ENCODE data around the gene SMPDL3A.

Gene SMPDL3A

GRCh38 chr6:122817358-122817757 lies 28.3 kb downstream of the SMPDL3A start:
- no peak overlapping the region for H4K91ac ChIP-seq (ENCODE audit: low read depth, low read length, poor library complexity)
- H3K9ac ChIP-seq (ENCODE audit: low read depth, low read length, poor library complexity), result no peak overlapping the region
- no peaks in the 10 kb centered on the region for H3K27me3 ChIP-seq (ENCODE audit: control insufficient read depth in 3 of 3, insufficient read depth in 3 of 3, low read depth in 1 of 3, low read length in 3 of 3)
- H3K4me1 ChIP-seq (ENCODE audit: control insufficient read depth in 2 of 2, insufficient read depth in 1 of 2, low read depth in 1 of 2, low read length in 2 of 2), result peaks cover 0 to 2% of the 10 kb centered on the region in 2 donors
- peak overlapping the region; percentile 9 for H2AFZ ChIP-seq (ENCODE audit: low read length)
- H3K4me2 ChIP-seq (ENCODE audit: insufficient read depth, low read length, poor library complexity, severe bottlenecking), result no peak overlapping the region
- H3K18ac ChIP-seq (ENCODE audit: low read length), result no peak overlapping the region
- no peak overlapping the region for H3K23ac ChIP-seq (ENCODE audit: low read depth, low read length, poor library complexity)
- H3K4ac ChIP-seq (ENCODE audit: low read length), result no peak overlapping the region
- no peaks in the 10 kb centered on the region for H3K36me3 ChIP-seq (replicated peaks in 1 of 2; ENCODE audit: control insufficient read depth in 2 of 2, insufficient read depth in 2 of 2, low read length in 2 of 2)
- no peaks in the 10 kb centered on the region for H3K9me3 ChIP-seq (replicated peaks in 1 of 2; ENCODE audit: control insufficient read depth in 2 of 2, insufficient read depth in 1 of 2, low read depth in 1 of 2, low read length in 2 of 2)
- no peak overlapping the region for H2BK12ac ChIP-seq (ENCODE audit: low read length)
- H2BK120ac ChIP-seq (ENCODE audit: low read depth, low read length), result no peak overlapping the region
- no peak overlapping the region for H3K4me3 ChIP-seq (ENCODE audit: low read length in 2 of 2)
- no peak overlapping the region for H4K8ac ChIP-seq (ENCODE audit: low read depth, low read length)
- H2AK5ac ChIP-seq (ENCODE audit: low read depth, low read length), result no peak overlapping the region
- H3K27ac ChIP-seq (replicated peaks; ENCODE audit: low read length), result no peak overlapping the region
- H3K14ac ChIP-seq (ENCODE audit: low read length), result no peak overlapping the region
- DNase-seq (ENCODE audit: low spot score), result no peak
- no peaks in the 10 kb centered on the region for H3K79me1 ChIP-seq (ENCODE audit: low read depth, low read length)
- no CpG with 5 or more reads among the region's 2 CpGs for WGBS, 2 donors (ENCODE audit: extremely low coverage in 2 of 2, insufficient read length in 2 of 2, insufficient replicate concordance in 1 of 2)
- no peak overlapping the region for H2BK15ac ChIP-seq (ENCODE audit: low read length)
- no peak overlapping the region for H2BK5ac ChIP-seq (ENCODE audit: low read length)

- H3K9me3 ChIP-seq (replicated peaks in 1 of 2; ENCODE audit: control insufficient read depth in 2 of 2, insufficient read depth in 1 of 2, low read depth in 1 of 2, low read length in 2 of 2), result no peaks in the 10 kb centered on the region
- no peak overlapping the region for H3K9ac ChIP-seq (ENCODE audit: low read depth, low read length, poor library complexity)
- no peak overlapping the region for H3K23ac ChIP-seq (ENCODE audit: low read depth, low read length, poor library complexity)
- H4K91ac ChIP-seq (ENCODE audit: low read depth, low read length, poor library complexity), result no peak overlapping the region
- H3K4me1 ChIP-seq (ENCODE audit: control insufficient read depth in 2 of 2, insufficient read depth in 1 of 2, low read depth in 1 of 2, low read length in 2 of 2), result peaks cover 0 to 2% of the 10 kb centered on the region in 2 donors
- no peak overlapping the region for H3K14ac ChIP-seq (ENCODE audit: low read length)
- H3K18ac ChIP-seq (ENCODE audit: low read length), result no peak overlapping the region
- no peaks in the 10 kb centered on the region for H3K27me3 ChIP-seq (ENCODE audit: control insufficient read depth in 3 of 3, insufficient read depth in 3 of 3, low read depth in 1 of 3, low read length in 3 of 3)
- H4K8ac ChIP-seq (ENCODE audit: low read depth, low read length), result no peak overlapping the region
- H2BK15ac ChIP-seq (ENCODE audit: low read length), result no peak overlapping the region
- H2BK120ac ChIP-seq (ENCODE audit: low read depth, low read length), result no peak overlapping the region
- H3K4ac ChIP-seq (ENCODE audit: low read length), result no peak overlapping the region
- WGBS, 2 donors (ENCODE audit: extremely low coverage in 2 of 2, insufficient read length in 2 of 2, insufficient replicate concordance in 1 of 2), result no CpG with 5 or more reads among the region's 4 CpGs
- no peak overlapping the region for H3K4me3 ChIP-seq (ENCODE audit: low read length in 2 of 2)
- no peaks in the 10 kb centered on the region for H3K36me3 ChIP-seq (replicated peaks in 1 of 2; ENCODE audit: control insufficient read depth in 2 of 2, insufficient read depth in 2 of 2, low read length in 2 of 2)
- no peak overlapping the region for H2BK5ac ChIP-seq (ENCODE audit: low read length)
- no peak overlapping the region for H3K27ac ChIP-seq (replicated peaks; ENCODE audit: low read length)
- no peak overlapping the region for H2BK12ac ChIP-seq (ENCODE audit: low read length)
- no peak overlapping the region for H2AFZ ChIP-seq (ENCODE audit: low read length)
- H2AK5ac ChIP-seq (ENCODE audit: low read depth, low read length), result no peak overlapping the region
- H3K79me1 ChIP-seq (ENCODE audit: low read depth, low read length), result no peaks in the 10 kb centered on the region
- no peak for DNase-seq (ENCODE audit: low spot score)
- H3K4me2 ChIP-seq (ENCODE audit: insufficient read depth, low read length, poor library complexity, severe bottlenecking), result no peak overlapping the region
Measured at GRCh38 chr6:122817766-122818165, 28.7 kb downstream of the SMPDL3A start.

GRCh38 chr6:122818866-122819265 lies 29.8 kb downstream of the SMPDL3A start:
- H2AK5ac ChIP-seq (ENCODE audit: low read depth, low read length), result no peak overlapping the region
- H3K18ac ChIP-seq (ENCODE audit: low read length), result no peak overlapping the region
- H2BK5ac ChIP-seq (ENCODE audit: low read length), result no peak overlapping the region
- no peak overlapping the region for H2BK15ac ChIP-seq (ENCODE audit: low read length)
- H3K23ac ChIP-seq (ENCODE audit: low read depth, low read length, poor library complexity), result no peak overlapping the region
- H3K79me1 ChIP-seq (ENCODE audit: low read depth, low read length), result no peaks in the 10 kb centered on the region
- no peak overlapping the region for H3K14ac ChIP-seq (ENCODE audit: low read length)
- H3K4ac ChIP-seq (ENCODE audit: low read length), result no peak overlapping the region
- no peak overlapping the region for H4K91ac ChIP-seq (ENCODE audit: low read depth, low read length, poor library complexity)
- H2BK120ac ChIP-seq (ENCODE audit: low read depth, low read length), result no peak overlapping the region
- DNase-seq (ENCODE audit: low spot score), result no peak
- no peaks in the 10 kb centered on the region for H3K9me3 ChIP-seq (replicated peaks in 1 of 2; ENCODE audit: control insufficient read depth in 2 of 2, insufficient read depth in 1 of 2, low read depth in 1 of 2, low read length in 2 of 2)
- H3K9ac ChIP-seq (ENCODE audit: low read depth, low read length, poor library complexity), result no peak overlapping the region
- no peak overlapping the region for H3K27ac ChIP-seq (replicated peaks; ENCODE audit: low read length)
- H3K36me3 ChIP-seq (replicated peaks in 1 of 2; ENCODE audit: control insufficient read depth in 2 of 2, insufficient read depth in 2 of 2, low read length in 2 of 2), result no peaks in the 10 kb centered on the region
- H2AFZ ChIP-seq (ENCODE audit: low read length), result no peak overlapping the region
- H2BK12ac ChIP-seq (ENCODE audit: low read length), result no peak overlapping the region
- H3K4me2 ChIP-seq (ENCODE audit: insufficient read depth, low read length, poor library complexity, severe bottlenecking), result no peak overlapping the region
- no peak overlapping the region for H4K8ac ChIP-seq (ENCODE audit: low read depth, low read length)
- H3K4me1 ChIP-seq (ENCODE audit: control insufficient read depth in 2 of 2, insufficient read depth in 1 of 2, low read depth in 1 of 2, low read length in 2 of 2), result peaks cover 0 to 2% of the 10 kb centered on the region in 2 donors
- H3K27me3 ChIP-seq (ENCODE audit: control insufficient read depth in 3 of 3, insufficient read depth in 3 of 3, low read depth in 1 of 3, low read length in 3 of 3), result no peaks in the 10 kb centered on the region
- H3K4me3 ChIP-seq (ENCODE audit: low read length in 2 of 2), result no peak overlapping the region
- no CpG with 5 or more reads among the region's 2 CpGs for WGBS, 2 donors (ENCODE audit: extremely low coverage in 2 of 2, insufficient read length in 2 of 2, insufficient replicate concordance in 1 of 2)

GRCh38 chr6:122821095-122821494 lies 32.0 kb downstream of the SMPDL3A start:
- WGBS, 2 donors (ENCODE audit: extremely low coverage in 2 of 2, insufficient read length in 2 of 2, insufficient replicate concordance in 1 of 2), result no CpG with 5 or more reads among the region's 2 CpGs
- H2AK5ac ChIP-seq (ENCODE audit: low read depth, low read length), result no peak overlapping the region
- no peaks in the 10 kb centered on the region for H3K36me3 ChIP-seq (replicated peaks in 1 of 2; ENCODE audit: control insufficient read depth in 2 of 2, insufficient read depth in 2 of 2, low read length in 2 of 2)
- H4K91ac ChIP-seq (ENCODE audit: low read depth, low read length, poor library complexity), result no peak overlapping the region
- H4K8ac ChIP-seq (ENCODE audit: low read depth, low read length), result no peak overlapping the region
- peaks cover 0 to 2% of the 10 kb centered on the region in 2 donors for H3K4me1 ChIP-seq (ENCODE audit: control insufficient read depth in 2 of 2, insufficient read depth in 1 of 2, low read depth in 1 of 2, low read length in 2 of 2)
- H3K18ac ChIP-seq (ENCODE audit: low read length), result no peak overlapping the region
- no peaks in the 10 kb centered on the region for H3K9me3 ChIP-seq (replicated peaks in 1 of 2; ENCODE audit: control insufficient read depth in 2 of 2, insufficient read depth in 1 of 2, low read depth in 1 of 2, low read length in 2 of 2)
- no peaks in the 10 kb centered on the region for H3K27me3 ChIP-seq (ENCODE audit: control insufficient read depth in 3 of 3, insufficient read depth in 3 of 3, low read depth in 1 of 3, low read length in 3 of 3)
- DNase-seq (ENCODE audit: low spot score), result no peak
- H3K14ac ChIP-seq (ENCODE audit: low read length), result no peak overlapping the region
- no peak overlapping the region for H2BK15ac ChIP-seq (ENCODE audit: low read length)
- H3K4ac ChIP-seq (ENCODE audit: low read length), result no peak overlapping the region
- H2BK120ac ChIP-seq (ENCODE audit: low read depth, low read length), result no peak overlapping the region
- H2BK5ac ChIP-seq (ENCODE audit: low read length), result no peak overlapping the region
- no peak overlapping the region for H3K4me2 ChIP-seq (ENCODE audit: insufficient read depth, low read length, poor library complexity, severe bottlenecking)
- H2AFZ ChIP-seq (ENCODE audit: low read length), result no peak overlapping the region
- no peak overlapping the region for H3K23ac ChIP-seq (ENCODE audit: low read depth, low read length, poor library complexity)
- H3K4me3 ChIP-seq (ENCODE audit: low read length in 2 of 2), result no peak overlapping the region
- no peak overlapping the region for H3K27ac ChIP-seq (replicated peaks; ENCODE audit: low read length)
- no peak overlapping the region for H3K9ac ChIP-seq (ENCODE audit: low read depth, low read length, poor library complexity)
- no peak overlapping the region for H2BK12ac ChIP-seq (ENCODE audit: low read length)
- no peaks in the 10 kb centered on the region for H3K79me1 ChIP-seq (ENCODE audit: low read depth, low read length)
